Measurements from ENCODE around the gene ZNF316. TPM values are rescaled to one million over a fixed set of nuclear protein-coding genes. Genes with fewer than 3 reads are reported as not detected.

The ZNF316 gene
- polyA plus RNA-seq, 3 donors, result 0.66 to 41.1 (median 1.2) TPM

DNA sequence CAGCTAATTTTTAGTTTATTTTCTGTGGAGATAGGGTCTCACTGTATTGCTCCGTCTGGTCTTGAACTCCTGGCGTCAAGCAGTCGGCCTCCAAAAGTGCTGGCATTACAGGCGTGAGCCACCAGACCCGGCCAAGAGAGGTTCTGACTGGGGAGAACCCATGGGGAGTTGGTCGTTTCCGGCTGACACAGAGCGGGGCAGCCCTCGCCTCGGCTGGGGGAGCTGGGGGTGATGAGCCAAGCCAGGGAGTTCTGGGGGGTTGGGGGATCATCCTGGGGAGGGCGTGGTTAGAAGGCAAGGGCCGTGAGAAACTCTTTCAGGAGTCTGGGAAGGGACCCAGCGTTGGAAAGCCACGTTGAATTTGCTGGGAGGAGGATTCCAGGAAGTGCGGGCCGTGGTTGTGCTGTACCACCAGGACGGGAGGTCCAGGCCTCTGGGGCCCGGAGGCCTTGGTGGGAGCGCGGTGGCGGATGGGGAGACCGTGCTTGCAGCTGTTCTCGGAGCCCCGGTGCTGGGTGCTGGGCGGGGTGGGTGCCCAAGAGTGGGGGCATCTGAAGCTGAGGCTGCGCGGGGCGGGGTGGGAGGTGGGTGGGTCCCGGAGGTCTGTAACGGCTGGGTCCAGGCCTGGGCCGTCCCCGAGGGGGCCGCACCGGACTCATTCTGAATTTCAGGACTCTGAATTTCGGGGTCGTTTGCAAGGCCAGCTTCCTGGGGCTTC, 30.1 kb upstream of the ZNF316 start:
- H3K9me3 Mint-ChIP-seq, result peaks cover 0 to 2% (median 0%) of the 10 kb centered on the region in 7 donors
- Histone ChIP-seq H3K9me3 (replicated peaks in 1 of 2; ENCODE audit: control insufficient read depth in 1 of 2, insufficient read depth in 1 of 2, low read length in 2 of 2) (no peaks in the 10 kb centered on the region), H3K79me2 (ENCODE audit: insufficient read depth, low read length) (no peaks in the 10 kb centered on the region), H3K27ac (ENCODE audit: low read depth in 1 of 2, low read length in 2 of 2) (no peak overlapping the region), H4K20me1 (ENCODE audit: insufficient read depth, low read length) (peaks cover 5% of the 10 kb centered on the region), H3K4me2 (replicated peaks; ENCODE audit: extremely low read depth, low read length, poor library complexity, severe bottlenecking) (no peak overlapping the region), H2AFZ (ENCODE audit: insufficient read depth, low read depth, low read length, poor library complexity, severe bottlenecking) (no peak overlapping the region), H3K36me3 (replicated peaks in 1 of 2; ENCODE audit: control insufficient read depth in 1 of 2, insufficient read depth in 2 of 2, low read length in 2 of 2) (peaks cover 44 to 67% of the 10 kb centered on the region in 2 donors), H3K4me3 (replicated peaks in 1 of 3; ENCODE audit: low read depth in 2 of 3, low read length in 3 of 3) (no peak overlapping the region), H3K27me3 (ENCODE audit: control insufficient read depth in 2 of 2, insufficient read depth in 2 of 2, low read length in 2 of 2) (no peaks in the 10 kb centered on the region), H3K4me1 (ENCODE audit: control insufficient read depth in 1 of 2, insufficient read depth in 2 of 2, low read length in 2 of 2) (no peaks in the 10 kb centered on the region), H3K9ac (ENCODE audit: insufficient read depth, low read length, poor library complexity, severe bottlenecking) (no peak overlapping the region)
- H3K4me1 Mint-ChIP-seq, result peaks cover 5% of the 10 kb centered on the region
- intact Hi-C loops (cut with micrococcal nuclease), result no loop called here
- no peak for DNase-seq
- H3K27me3 Mint-ChIP-seq (ENCODE audit: low read depth in 3 of 3), result peaks cover 0 to 5% (median 2%) of the 10 kb centered on the region in 3 donors
- no peak for TF ChIP-seq CTCF (IDR thresholded peaks at IDR 0.05)
- H3K27ac Mint-ChIP-seq, result no peak overlapping the region
- peaks cover 44 to 68% of the 10 kb centered on the region in 2 donors for H3K36me3 Mint-ChIP-seq
- WGBS (ENCODE audit: insufficient coverage), result 95% methylated on average over 33 of the region's 36 CpGs
- H3K4me3 Mint-ChIP-seq, result no peak overlapping the region

GRCh38 chr7:6607651-6608051, 29.5 kb upstream of the ZNF316 start:
- Mint-ChIP-seq H3K9me3 (peaks cover 0 to 3% (median 0%) of the 10 kb centered on the region in 7 donors), H3K27me3 (ENCODE audit: low read depth in 3 of 3) (peaks cover 2 to 12% (median 5%) of the 10 kb centered on the region in 3 donors), H3K27ac (no peak overlapping the region), H3K36me3 (peaks cover 40 to 64% of the 10 kb centered on the region in 2 donors), H3K4me1 (peaks cover 5% of the 10 kb centered on the region), H3K4me3 (no peak overlapping the region)
- no peak for DNase-seq
- H2AFZ ChIP-seq (ENCODE audit: insufficient read depth, low read depth, low read length, poor library complexity, severe bottlenecking), result no peak overlapping the region
- no peaks in the 10 kb centered on the region for H3K79me2 ChIP-seq (ENCODE audit: insufficient read depth, low read length)
- peaks cover 37 to 61% of the 10 kb centered on the region in 2 donors for H3K36me3 ChIP-seq (replicated peaks in 1 of 2; ENCODE audit: control insufficient read depth in 1 of 2, insufficient read depth in 2 of 2, low read length in 2 of 2)
- H3K4me1 ChIP-seq (ENCODE audit: control insufficient read depth in 1 of 2, insufficient read depth in 2 of 2, low read length in 2 of 2), result no peaks in the 10 kb centered on the region
- intact Hi-C loops (cut with micrococcal nuclease), result no loop called here
- H4K20me1 ChIP-seq (ENCODE audit: insufficient read depth, low read length), result peaks cover under 1% of the 10 kb centered on the region
- no peak for TF ChIP-seq CTCF (IDR thresholded peaks at IDR 0.05)
- no peak overlapping the region for H3K27ac ChIP-seq (ENCODE audit: low read depth in 1 of 2, low read length in 2 of 2)
- H3K9me3 ChIP-seq (replicated peaks in 1 of 2; ENCODE audit: control insufficient read depth in 1 of 2, insufficient read depth in 1 of 2, low read length in 2 of 2), result no peaks in the 10 kb centered on the region
- peaks cover 0 to 3% of the 10 kb centered on the region in 2 donors for H3K27me3 ChIP-seq (ENCODE audit: control insufficient read depth in 2 of 2, insufficient read depth in 2 of 2, low read length in 2 of 2)
- 97% methylated on average over 36 of the region's 38 CpGs for WGBS (ENCODE audit: insufficient coverage)
- no peak overlapping the region for H3K9ac ChIP-seq (ENCODE audit: insufficient read depth, low read length, poor library complexity, severe bottlenecking)
- H3K4me2 ChIP-seq (replicated peaks; ENCODE audit: extremely low read depth, low read length, poor library complexity, severe bottlenecking), result no peak overlapping the region
- H3K4me3 ChIP-seq (replicated peaks in 1 of 3; ENCODE audit: low read depth in 2 of 3, low read length in 3 of 3), result no peak overlapping the region

Data from CD14-positive monocyte (primary cell).